Activated B cell treated with CpG ODN at 0.5 μM for 24 hours (primary cell): ENCODE results near the gene RETN. TPM values are rescaled to one million over a fixed set of nuclear protein-coding genes. Genes with fewer than 3 reads are reported as not detected.

Experiments used
- ATAC-seq: fragments of 200-7000 bp; cut with Tn5 transposase; one replicate; pipeline ENCODE4 v1.10.0; 2021; ENCODE audit warnings: low read depth, mild to moderate bottlenecking, moderate library complexity
- CTCF ChIA-PET: fragments of 350-600 bp; sonication (Branson Sonifier 250); formaldehyde crosslinking; loops from one replicate; lab custom pipeline; 2021; ENCODE audit warnings: antibody characterized with exemption; lab: Charles Lee
- POLR2A ChIA-PET: fragments of 350-600 bp; sonication (Branson Sonifier 250); formaldehyde crosslinking; loops from one replicate; lab custom pipeline; 2021; ENCODE audit warnings: antibody characterized with exemption; lab: Charles Lee
- DNase-seq: peaks from one replicate; pipeline ENCODE4 v3.0.0; 2022
- H3K27ac Mint-ChIP-seq: one replicate; pipeline ENCODE4 v1.8.0; 2020; ENCODE audit warnings: mixed read lengths
- H3K27me3 Mint-ChIP-seq: one replicate; pipeline ENCODE4 v1.8.0; 2021; ENCODE audit warnings: mixed read lengths
- H3K36me3 Mint-ChIP-seq: one replicate; pipeline ENCODE4 v1.8.0; 2021; ENCODE audit warnings: low read depth, mixed read lengths
- H3K4me1 Mint-ChIP-seq: one replicate; pipeline ENCODE4 v1.8.0; 2021; ENCODE audit warnings: mixed read lengths
- H3K4me3 Mint-ChIP-seq: one replicate; pipeline ENCODE4 v1.8.0; 2020; ENCODE audit warnings: mild to moderate bottlenecking, mixed read lengths
- H3K9me3 Mint-ChIP-seq: one replicate; pipeline ENCODE4 v1.8.0; 2020; ENCODE audit warnings: mixed read lengths
- CTCF ChIP-seq: fragments of 200-600 bp; IDR thresholded peaks from one replicate; pipeline ENCODE4 v1.8.0; 2022; ENCODE audit warnings: antibody characterized with exemption, mild to moderate bottlenecking
- intact Hi-C: fragments of 100-400 bp; cut with micrococcal nuclease; formaldehyde crosslinking; loops from one replicate; pipeline ENCODE4 v1.15.1; 2024
- total RNA-seq: library from RNA; stranded (reverse); gene quantifications from 2 replicates; pipeline ENCODE4 v1.2.3, GENCODE V29; 2022

The RETN gene
- total RNA-seq, 1 donor from 2014 or later, result not detected

- ATAC-seq, result peak; percentile 67
- TF ChIP-seq CTCF, result no peak
- peaks cover 58% of the 10 kb centered on the region for H3K4me1 Mint-ChIP-seq
Observed at GRCh38 chr19:7681340-7682174, 12.7 kb downstream of the RETN start.

GRCh38 chr19:7682175-7682855, 13.5 kb downstream of the RETN start:
- ChIA-PET POLR2A (interaction anchor here (1.0 to 2.3 kb wide), 3 partner anchors 12 to 40 kb away, joined by 3 to 10 read pairs (median 8); no protein-coding TSS in a partner anchor), CTCF (interaction anchor here (0.9 to 2.5 kb wide), 2 partner anchors 31 to 118 kb away, joined by 5 to 15 read pairs; no protein-coding TSS in a partner anchor)
- Mint-ChIP-seq H3K27me3 (peaks cover 6% of the 10 kb centered on the region), H3K4me1 (peaks cover 55% of the 10 kb centered on the region), H3K9me3 (no peaks in the 10 kb centered on the region), H3K27ac (peak overlapping the region; percentile 93), H3K4me3 (peak overlapping the region; percentile 93), H3K36me3 (peaks cover 36% of the 10 kb centered on the region)
- intact Hi-C loops, result loop anchor here (5.0 kb wide), 1 partner anchor 35 kb away; no protein-coding TSS in a partner anchor
- DNase-seq (no peak), ATAC-seq (no peak)
- TF ChIP-seq CTCF, result no peak

More at GRCh38 chr19:7681340-7682174, 12.7 kb downstream of the RETN start:
- intact Hi-C loops, result loop anchor here (1.0 to 5.0 kb wide), 9 partner anchors 13 to 583 kb away; partner anchors contain the start of gene SNAPC2
- DNase-seq, result peak; percentile 65
- peaks cover 36% of the 10 kb centered on the region for H3K36me3 Mint-ChIP-seq
- POLR2A ChIA-PET, result interaction anchor here (0.5 to 2.3 kb wide), 32 partner anchors 7 to 784 kb away, joined by 3 to 45 read pairs (median 6); partner anchors contain the start of genes CD209, FCER2, PET100 and SNAPC2
- H3K9me3 Mint-ChIP-seq, result no peaks in the 10 kb centered on the region
- H3K4me3 Mint-ChIP-seq, result peak overlapping the region; percentile 93
- peak overlapping the region; percentile 93 for H3K27ac Mint-ChIP-seq
- peaks cover 12% of the 10 kb centered on the region for H3K27me3 Mint-ChIP-seq
- CTCF ChIA-PET, result interaction anchor here (0.6 to 2.5 kb wide), 41 partner anchors 9 to 583 kb away, joined by 3 to 64 read pairs (median 4); partner anchors contain the start of genes CD209, FCER2, PET100 and RETN

GRCh38 chr19:7685546-7686445, 16.9 kb downstream of the RETN start:
- CTCF ChIA-PET, result interaction anchor here (0.7 to 1.7 kb wide), 2 partner anchors 44 to 114 kb away, joined by 3 to 11 read pairs; no protein-coding TSS in a partner anchor
- no peak overlapping the region for H3K4me3 Mint-ChIP-seq
- intact Hi-C loops, result no loop called here

GRCh38 chr19:7687177-7687576, 18.3 kb downstream of the RETN start:
- peak; percentile 15 for DNase-seq
- H3K4me1 Mint-ChIP-seq, result peaks cover 26% of the 10 kb centered on the region
- peaks cover 45% of the 10 kb centered on the region for H3K36me3 Mint-ChIP-seq
- ATAC-seq, result peak; percentile 18
- ChIA-PET CTCF (no interaction called here), POLR2A (interaction anchor here (1.2 to 1.7 kb wide), 2 partner anchors 11 to 14 kb away, joined by 3 to 11 read pairs; partner anchors contain the start of gene FCER2)
- TF ChIP-seq CTCF, result no peak
- intact Hi-C loops, result no loop called here
- H3K27me3 Mint-ChIP-seq, result no peaks in the 10 kb centered on the region
- no peaks in the 10 kb centered on the region for H3K9me3 Mint-ChIP-seq
- H3K27ac Mint-ChIP-seq, result peak overlapping the region; percentile 38
- H3K4me3 Mint-ChIP-seq, result no peak overlapping the region

More at GRCh38 chr19:7685546-7686445, 16.9 kb downstream of the RETN start:
- peaks cover 32% of the 10 kb centered on the region for H3K4me1 Mint-ChIP-seq
- no peaks in the 10 kb centered on the region for H3K27me3 Mint-ChIP-seq
- peaks cover 51% of the 10 kb centered on the region for H3K36me3 Mint-ChIP-seq
- H3K27ac Mint-ChIP-seq, result peak overlapping the region; percentile 72
- no peak for DNase-seq
- POLR2A ChIA-PET, result interaction anchor here (0.7 to 1.9 kb wide), 7 partner anchors 12 to 121 kb away, joined by 3 to 11 read pairs (median 4); partner anchors contain the start of gene FCER2
- no peak for ATAC-seq
- no peak for TF ChIP-seq CTCF
- no peaks in the 10 kb centered on the region for H3K9me3 Mint-ChIP-seq
